Fibroblast of peridontal ligament (primary cell): ENCODE results near the gene AP3B1.

ENCODE experiments used
- DNase-seq: peaks from one replicate; pipeline ENCODE4 v3.0.0-alpha.2; 2010; ENCODE audit errors: extremely low read depth

The AP3B1 gene

GRCh38 chr5:78162253-78162862 lies 132.1 kb downstream of the AP3B1 start:
- DNase-seq, result peak; percentile 50

- DNase-seq, result no peak
Observed at GRCh38 chr5:78157001-78157400, 137.5 kb downstream of the AP3B1 start.

- no peak for DNase-seq
Observed at GRCh38 chr5:78151594-78152271, 142.8 kb downstream of the AP3B1 start.

GRCh38 chr5:78137290-78137689 lies 157.2 kb downstream of the AP3B1 start:
- no peak for DNase-seq

- DNase-seq, result no peak
Observed at GRCh38 chr5:78133423-78133822, 161.1 kb downstream of the AP3B1 start.

GRCh38 chr5:78132507-78132906 lies 162.0 kb downstream of the AP3B1 start:
- DNase-seq, result no peak

- DNase-seq, result no peak
Observed at GRCh38 chr5:78129597-78129996, 164.9 kb downstream of the AP3B1 start.

GRCh38 chr5:78127875-78128274 lies 166.6 kb downstream of the AP3B1 start:
- DNase-seq, result no peak

- no peak for DNase-seq
Observed at GRCh38 chr5:78126536-78126935, 168.0 kb downstream of the AP3B1 start.

GRCh38 chr5:78116167-78116566 lies 178.3 kb downstream of the AP3B1 start:
- no peak for DNase-seq

GRCh38 chr5:78113689-78114264 lies 180.7 kb downstream of the AP3B1 start:
- no peak for DNase-seq

- DNase-seq, result no peak
Observed at GRCh38 chr5:78112931-78113330, 181.6 kb downstream of the AP3B1 start.

GRCh38 chr5:78109891-78110324 lies 184.6 kb downstream of the AP3B1 start:
- no peak for DNase-seq

- DNase-seq, result no peak
Observed at GRCh38 chr5:78108564-78108963, 185.9 kb downstream of the AP3B1 start.

GRCh38 chr5:78103232-78103918 lies 191.1 kb downstream of the AP3B1 start:
- no peak for DNase-seq

- no peak for DNase-seq
Observed at GRCh38 chr5:78102500-78102899, 192.0 kb downstream of the AP3B1 start.

GRCh38 chr5:78095125-78095524 lies 199.4 kb downstream of the AP3B1 start:
- no peak for DNase-seq

GRCh38 chr5:78090002-78090401 lies 204.5 kb downstream of the AP3B1 start:
- DNase-seq, result no peak

- no peak for DNase-seq
Observed at GRCh38 chr5:78078858-78079257, 215.6 kb downstream of the AP3B1 start.

- no peak for DNase-seq
Observed at GRCh38 chr5:78077369-78078068, 217.0 kb downstream of the AP3B1 start.

GRCh38 chr5:78076351-78076750 lies 218.1 kb downstream of the AP3B1 start:
- DNase-seq, result no peak

- no peak for DNase-seq
Observed at GRCh38 chr5:78075301-78075700, 219.2 kb downstream of the AP3B1 start.
